ENCODE measurements around the gene ULK4.

DNA sequence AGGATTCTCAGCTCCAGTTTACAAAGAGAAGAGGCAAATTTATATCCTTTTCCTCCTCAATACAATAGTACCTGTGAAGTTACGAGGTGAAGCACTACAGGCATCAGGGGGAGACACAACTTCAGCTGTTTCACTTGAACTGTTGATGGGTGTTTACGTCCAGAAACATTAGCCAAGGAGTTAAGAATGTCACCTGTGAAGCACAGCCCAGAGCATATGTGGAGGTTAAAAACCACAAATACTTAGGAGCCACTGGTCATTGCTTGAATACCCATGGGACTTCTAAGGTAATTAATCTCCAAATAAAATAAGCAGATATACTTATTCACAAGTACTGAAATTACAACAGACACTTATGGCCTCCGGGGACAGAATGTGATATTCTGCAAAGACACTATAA, 246.5 kb downstream of the ULK4 start:
- TF ChIP-seq, protein P1, sequence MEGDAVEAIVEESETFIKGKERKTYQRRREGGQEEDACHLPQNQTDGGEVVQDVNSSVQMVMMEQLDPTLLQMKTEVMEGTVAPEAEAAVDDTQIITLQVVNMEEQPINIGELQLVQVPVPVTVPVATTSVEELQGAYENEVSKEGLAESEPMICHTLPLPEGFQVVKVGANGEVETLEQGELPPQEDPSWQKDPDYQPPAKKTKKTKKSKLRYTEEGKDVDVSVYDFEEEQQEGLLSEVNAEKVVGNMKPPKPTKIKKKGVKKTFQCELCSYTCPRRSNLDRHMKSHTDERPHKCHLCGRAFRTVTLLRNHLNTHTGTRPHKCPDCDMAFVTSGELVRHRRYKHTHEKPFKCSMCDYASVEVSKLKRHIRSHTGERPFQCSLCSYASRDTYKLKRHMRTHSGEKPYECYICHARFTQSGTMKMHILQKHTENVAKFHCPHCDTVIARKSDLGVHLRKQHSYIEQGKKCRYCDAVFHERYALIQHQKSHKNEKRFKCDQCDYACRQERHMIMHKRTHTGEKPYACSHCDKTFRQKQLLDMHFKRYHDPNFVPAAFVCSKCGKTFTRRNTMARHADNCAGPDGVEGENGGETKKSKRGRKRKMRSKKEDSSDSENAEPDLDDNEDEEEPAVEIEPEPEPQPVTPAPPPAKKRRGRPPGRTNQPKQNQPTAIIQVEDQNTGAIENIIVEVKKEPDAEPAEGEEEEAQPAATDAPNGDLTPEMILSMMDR (conservative IDR thresholded peaks at IDR 0.05), result no peak
- no peak for TF ChIP-seq ZFX (IDR thresholded peaks at IDR 0.05)

All from C4-2B (cell line).